ENCODE data around the gene CHST14.

DNA sequence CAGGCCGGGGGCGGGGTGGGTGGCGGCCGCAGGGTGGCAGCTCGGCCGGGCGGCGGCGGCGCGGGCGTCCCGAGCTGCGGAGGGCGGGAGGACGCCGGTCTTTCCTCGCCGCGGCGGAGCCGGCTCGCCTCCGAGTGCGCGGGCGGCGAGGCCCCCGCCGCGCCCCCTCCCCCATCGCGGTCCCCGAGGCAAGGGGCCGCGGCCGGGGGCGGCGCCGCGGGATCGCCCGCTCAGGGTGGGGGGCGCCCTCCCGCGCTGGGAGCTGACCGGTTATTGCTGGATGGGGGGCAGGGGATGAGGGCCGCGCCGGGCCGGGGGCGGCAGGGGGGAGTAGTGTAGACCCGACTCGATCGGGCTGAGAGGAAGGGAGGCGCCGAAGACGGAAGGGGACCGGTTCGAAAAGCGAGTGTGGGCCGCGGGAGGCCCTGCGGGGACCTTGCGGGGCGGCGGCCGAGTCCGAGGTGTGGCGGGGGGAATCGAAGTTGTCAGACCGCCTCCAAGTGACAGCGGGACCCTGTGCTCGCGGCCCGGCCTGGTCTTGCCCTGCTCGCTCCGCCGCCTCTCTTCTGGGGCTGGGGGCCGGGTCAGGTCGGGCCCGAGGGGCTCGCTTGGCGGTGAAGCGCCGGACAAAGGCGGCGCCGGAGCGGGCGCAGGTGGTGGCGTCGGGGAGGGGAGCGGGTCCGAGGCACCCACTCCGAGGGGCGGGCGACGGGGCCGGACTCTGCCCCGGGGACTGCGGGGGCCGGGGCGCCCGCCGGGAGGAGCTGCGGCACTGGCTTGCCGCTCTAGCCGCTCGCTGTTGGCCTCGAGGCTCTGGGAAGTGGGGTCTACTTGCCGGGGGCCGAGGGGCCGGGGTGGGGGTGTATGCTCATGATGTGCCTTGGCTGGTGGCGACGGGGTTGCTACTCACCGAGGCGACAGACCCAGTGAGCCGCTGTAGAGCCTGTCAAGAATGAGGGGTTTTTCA is 28.9 kb upstream of the CHST14 start:
- TF ChIP-seq TAF1 (IDR thresholded peaks at IDR 0.05; ENCODE audit: borderline replicate concordance, insufficient read depth, low read length) (no peak), POLR2AphosphoS5 (IDR thresholded peaks at IDR 0.05; ENCODE audit: low read depth, low read length) (no peak), SIN3A (IDR thresholded peaks at IDR 0.05; ENCODE audit: borderline replicate concordance, insufficient read depth, low read length) (no peak; the same call in 1 of the 2 replicates)
